ENCODE data around the gene HINT1. TPM values are rescaled to one million over a fixed set of nuclear protein-coding genes. Genes with fewer than 3 reads are reported as not detected.
"Not testable (repeated sequence)": the region's sequence is repeated elsewhere in the genome, so short reads cannot be mapped to it uniquely, and the experiment has no call there.

HINT1 gene
- total and polyA plus RNA-seq, 4 donors = 107 to 436 (median 175) TPM

GRCh38 chr5:131206061-131206460 is 41.0 kb upstream of the HINT1 start:
- WGBS, 2 donors = 96 to 98% methylated on average over 2 of the region's 2 CpGs
- Histone ChIP-seq H3K36me3 (ENCODE audit: control insufficient read depth in 1 of 2, insufficient read depth in 2 of 2, low read length in 1 of 2) (no peaks in the 10 kb centered on the region), H3K4me3 (ENCODE audit: low read length in 2 of 2) (no peak overlapping the region), H3K27me3 (ENCODE audit: control insufficient read depth in 1 of 2, insufficient read depth in 2 of 2, low read length in 1 of 2) (no peaks in the 10 kb centered on the region), H3K9me3 (ENCODE audit: control insufficient read depth, low read length) (no peaks in the 10 kb centered on the region), H3K4me1 (ENCODE audit: control insufficient read depth in 1 of 2, insufficient read depth in 2 of 2, low read length in 2 of 2) (no peaks in the 10 kb centered on the region), H3K27ac (ENCODE audit: low read depth in 1 of 2, low read length in 2 of 2) (no peak overlapping the region)
- no peak for DNase-seq
- intact Hi-C loops (cut with DNase I) = no loop called here
- no peak for ATAC-seq (ENCODE audit: low FRiP score)

GRCh38 chr5:131204964-131205363 is 39.9 kb upstream of the HINT1 start:
- no peaks in the 10 kb centered on the region for H3K4me1 ChIP-seq (ENCODE audit: control insufficient read depth in 1 of 2, insufficient read depth in 2 of 2, low read length in 2 of 2)
- H3K27me3 ChIP-seq (ENCODE audit: control insufficient read depth in 1 of 2, insufficient read depth in 2 of 2, low read length in 1 of 2) = no peaks in the 10 kb centered on the region
- ATAC-seq (ENCODE audit: low FRiP score) (no peak), DNase-seq (no peak)
- 94 to 99% methylated on average over 2 of the region's 2 CpGs for WGBS, 2 donors
- H3K36me3 ChIP-seq (ENCODE audit: control insufficient read depth in 1 of 2, insufficient read depth in 2 of 2, low read length in 1 of 2) = no peaks in the 10 kb centered on the region
- intact Hi-C loops (cut with DNase I) = no loop called here
- H3K27ac ChIP-seq (ENCODE audit: low read depth in 1 of 2, low read length in 2 of 2) = no peak overlapping the region
- no peaks in the 10 kb centered on the region for H3K9me3 ChIP-seq (ENCODE audit: control insufficient read depth, low read length)
- no peak overlapping the region for H3K4me3 ChIP-seq (ENCODE audit: low read length in 2 of 2)

GRCh38 chr5:131200560-131200959 is 35.5 kb upstream of the HINT1 start:
- Histone ChIP-seq H3K9me3 (ENCODE audit: control insufficient read depth, low read length) (no peaks in the 10 kb centered on the region), H3K36me3 (ENCODE audit: control insufficient read depth in 1 of 2, insufficient read depth in 2 of 2, low read length in 1 of 2) (no peaks in the 10 kb centered on the region), H3K27ac (ENCODE audit: low read depth in 1 of 2, low read length in 2 of 2) (no peak overlapping the region), H3K4me1 (ENCODE audit: control insufficient read depth in 1 of 2, insufficient read depth in 2 of 2, low read length in 2 of 2) (no peaks in the 10 kb centered on the region), H3K27me3 (ENCODE audit: control insufficient read depth in 1 of 2, insufficient read depth in 2 of 2, low read length in 1 of 2) (no peaks in the 10 kb centered on the region), H3K4me3 (ENCODE audit: low read length in 2 of 2) (no peak overlapping the region)
- DNase-seq = no peak
- WGBS, 2 donors = 95% methylated on average over 3 of the region's 3 CpGs
- intact Hi-C loops (cut with DNase I) = no loop called here
- no peak for ATAC-seq (ENCODE audit: low FRiP score)

GRCh38 chr5:131198625-131199024 is 33.6 kb upstream of the HINT1 start:
- intact Hi-C loops (cut with DNase I) = no loop called here
- Histone ChIP-seq H3K4me3 (ENCODE audit: low read length in 2 of 2) (no peak overlapping the region), H3K27ac (ENCODE audit: low read depth in 1 of 2, low read length in 2 of 2) (no peak overlapping the region), H3K27me3 (ENCODE audit: control insufficient read depth in 1 of 2, insufficient read depth in 2 of 2, low read length in 1 of 2) (no peaks in the 10 kb centered on the region), H3K9me3 (ENCODE audit: control insufficient read depth, low read length) (no peaks in the 10 kb centered on the region), H3K36me3 (ENCODE audit: control insufficient read depth in 1 of 2, insufficient read depth in 2 of 2, low read length in 1 of 2) (no peaks in the 10 kb centered on the region), H3K4me1 (ENCODE audit: control insufficient read depth in 1 of 2, insufficient read depth in 2 of 2, low read length in 2 of 2) (no peaks in the 10 kb centered on the region)
- ATAC-seq (ENCODE audit: low FRiP score) (no peak), DNase-seq (no peak)
- 96 to 97% methylated on average over 5 of the region's 5 CpGs for WGBS, 2 donors

- H3K4me3 ChIP-seq (ENCODE audit: low read length in 2 of 2) = no peak overlapping the region
- H3K27ac ChIP-seq (ENCODE audit: low read depth in 1 of 2, low read length in 2 of 2) = no peak overlapping the region
- no peaks in the 10 kb centered on the region for H3K4me1 ChIP-seq (ENCODE audit: control insufficient read depth in 1 of 2, insufficient read depth in 2 of 2, low read length in 2 of 2)
- 76 to 82% methylated on average over 4 of the region's 4 CpGs for WGBS, 2 donors
- no peak for ATAC-seq (ENCODE audit: low FRiP score)
- intact Hi-C loops (cut with DNase I) = no loop called here
- H3K36me3 ChIP-seq (ENCODE audit: control insufficient read depth in 1 of 2, insufficient read depth in 2 of 2, low read length in 1 of 2) = no peaks in the 10 kb centered on the region
- no peak for DNase-seq
- no peaks in the 10 kb centered on the region for H3K27me3 ChIP-seq (ENCODE audit: control insufficient read depth in 1 of 2, insufficient read depth in 2 of 2, low read length in 1 of 2)
- H3K9me3 ChIP-seq (ENCODE audit: control insufficient read depth, low read length) = no peaks in the 10 kb centered on the region
Measured at GRCh38 chr5:131196331-131196730, 31.3 kb upstream of the HINT1 start.

- DNase-seq = no peak
- H3K9me3 ChIP-seq (ENCODE audit: control insufficient read depth, low read length) = no peaks in the 10 kb centered on the region
- no peaks in the 10 kb centered on the region for H3K36me3 ChIP-seq (ENCODE audit: control insufficient read depth in 1 of 2, insufficient read depth in 2 of 2, low read length in 1 of 2)
- H3K4me1 ChIP-seq (ENCODE audit: control insufficient read depth in 1 of 2, insufficient read depth in 2 of 2, low read length in 2 of 2) = no peaks in the 10 kb centered on the region
- intact Hi-C loops (cut with DNase I) = no loop called here
- H3K4me3 ChIP-seq (ENCODE audit: low read length in 2 of 2) = no peak overlapping the region
- ATAC-seq (ENCODE audit: low FRiP score) = no peak
- H3K27ac ChIP-seq (ENCODE audit: low read depth in 1 of 2, low read length in 2 of 2) = no peak overlapping the region
- no peaks in the 10 kb centered on the region for H3K27me3 ChIP-seq (ENCODE audit: control insufficient read depth in 1 of 2, insufficient read depth in 2 of 2, low read length in 1 of 2)
Measured at GRCh38 chr5:131195696-131196095, 30.6 kb upstream of the HINT1 start.

GRCh38 chr5:131194725-131195124 is 29.7 kb upstream of the HINT1 start:
- Histone ChIP-seq H3K36me3 (ENCODE audit: control insufficient read depth in 1 of 2, insufficient read depth in 2 of 2, low read length in 1 of 2) (no peaks in the 10 kb centered on the region), H3K4me3 (ENCODE audit: low read length in 2 of 2) (no peak overlapping the region), H3K27ac (ENCODE audit: low read depth in 1 of 2, low read length in 2 of 2) (no peak overlapping the region), H3K9me3 (ENCODE audit: control insufficient read depth, low read length) (no peaks in the 10 kb centered on the region), H3K4me1 (ENCODE audit: control insufficient read depth in 1 of 2, insufficient read depth in 2 of 2, low read length in 2 of 2) (no peaks in the 10 kb centered on the region), H3K27me3 (ENCODE audit: control insufficient read depth in 1 of 2, insufficient read depth in 2 of 2, low read length in 1 of 2) (no peaks in the 10 kb centered on the region)
- intact Hi-C loops (cut with DNase I) = no loop called here
- 85 to 93% methylated on average over 5 of the region's 5 CpGs for WGBS, 2 donors
- no peak for ATAC-seq (ENCODE audit: low FRiP score)
- no peak for DNase-seq

- H3K9me3 ChIP-seq (ENCODE audit: control insufficient read depth, low read length); H3K27ac ChIP-seq (ENCODE audit: low read depth in 1 of 2, low read length in 2 of 2); H3K36me3 ChIP-seq (ENCODE audit: control insufficient read depth in 1 of 2, insufficient read depth in 2 of 2, low read length in 1 of 2); DNase-seq; H3K4me3 ChIP-seq (ENCODE audit: low read length in 2 of 2); ATAC-seq (ENCODE audit: low FRiP score); H3K4me1 ChIP-seq (ENCODE audit: control insufficient read depth in 1 of 2, insufficient read depth in 2 of 2, low read length in 2 of 2); intact Hi-C loops (cut with DNase I); H3K27me3 ChIP-seq (ENCODE audit: control insufficient read depth in 1 of 2, insufficient read depth in 2 of 2, low read length in 1 of 2): not testable (repeated sequence)
- WGBS, 2 donors = 94 to 95% methylated on average over 5 to 7 of the region's 7 CpGs
Measured at GRCh38 chr5:131193897-131194296, 28.8 kb upstream of the HINT1 start.

GRCh38 chr5:131193106-131193505 is 28.1 kb upstream of the HINT1 start:
- intact Hi-C loops (cut with DNase I) = no loop called here
- H3K36me3 ChIP-seq (ENCODE audit: control insufficient read depth in 1 of 2, insufficient read depth in 2 of 2, low read length in 1 of 2) = no peaks in the 10 kb centered on the region
- H3K9me3 ChIP-seq (ENCODE audit: control insufficient read depth, low read length) = no peaks in the 10 kb centered on the region
- H3K4me1 ChIP-seq (ENCODE audit: control insufficient read depth in 1 of 2, insufficient read depth in 2 of 2, low read length in 2 of 2) = no peaks in the 10 kb centered on the region
- H3K27me3 ChIP-seq (ENCODE audit: control insufficient read depth in 1 of 2, insufficient read depth in 2 of 2, low read length in 1 of 2) = no peaks in the 10 kb centered on the region
- H3K27ac ChIP-seq (ENCODE audit: low read depth in 1 of 2, low read length in 2 of 2) = no peak overlapping the region
- DNase-seq = no peak
- 68 to 76% methylated on average over 2 of the region's 2 CpGs for WGBS, 2 donors
- no peak for ATAC-seq (ENCODE audit: low FRiP score)
- H3K4me3 ChIP-seq (ENCODE audit: low read length in 2 of 2) = no peak overlapping the region

All from aorta (tissue), 5 donors.